ENCODE data around the gene R3HDM4.

The R3HDM4 gene

DNA sequence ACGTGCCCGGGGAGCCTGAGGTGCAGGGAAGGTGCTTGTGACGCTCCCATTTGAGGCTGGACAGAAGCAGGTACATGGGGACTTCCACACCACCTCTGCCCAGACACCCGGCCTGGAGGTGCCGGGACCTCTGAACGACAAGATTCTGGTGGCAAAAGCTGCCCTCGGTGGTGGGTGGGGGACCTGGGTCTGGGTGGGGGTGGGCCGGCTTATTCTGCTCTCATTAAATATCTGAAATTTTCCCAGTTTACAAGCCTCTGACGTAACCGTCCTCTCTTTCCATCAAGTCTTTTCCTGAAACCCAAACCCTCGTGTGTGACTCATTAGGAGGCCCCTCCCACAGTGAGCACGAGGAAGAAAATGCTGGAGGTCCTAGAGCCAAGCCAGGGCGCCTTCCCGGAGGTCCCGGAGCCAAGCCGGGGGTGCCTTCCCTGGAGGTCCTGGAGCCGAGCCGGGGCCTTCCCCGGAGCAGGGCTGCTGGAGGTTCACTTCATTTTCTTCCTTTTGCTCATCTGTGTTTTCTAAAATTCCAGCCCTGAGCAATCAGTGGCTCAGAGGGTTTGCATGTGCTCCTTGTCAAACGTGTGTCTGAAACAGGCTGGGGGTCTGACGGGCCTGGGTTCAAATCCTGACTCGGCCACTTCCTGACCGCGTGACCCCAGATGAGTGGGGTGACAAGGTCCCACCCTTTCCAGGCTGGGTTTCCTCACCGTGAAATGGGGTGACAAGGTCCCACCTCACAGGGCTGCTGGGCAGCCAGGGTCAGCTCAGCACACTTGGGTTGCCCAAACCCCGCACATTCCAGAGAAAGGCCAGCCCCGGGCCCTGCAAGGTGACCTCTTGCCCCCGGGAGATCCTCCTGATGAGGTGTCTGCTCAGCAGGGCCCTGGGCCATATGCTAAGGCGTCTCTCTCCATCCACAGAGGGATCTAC lies 43.5 kb downstream of the R3HDM4 start:
- Histone ChIP-seq H2AFZ (ENCODE audit: low read length) (no peak overlapping the region), H3K4me2 (ENCODE audit: low read depth, low read length, poor library complexity, severe bottlenecking) (no peak overlapping the region), H3K9ac (ENCODE audit: low read depth, low read length, poor library complexity, severe bottlenecking) (no peak overlapping the region), H3K27me3 (ENCODE audit: insufficient read depth, low read length, poor library complexity, severe bottlenecking) (no peaks in the 10 kb centered on the region), H3K36me3 (ENCODE audit: insufficient read depth, low read length) (no peaks in the 10 kb centered on the region; the same call in 1 of the 2 replicates), H3F3A (ENCODE audit: low read depth) (no peaks in the 10 kb centered on the region; the same call in 1 of the 2 replicates), H3K4me1 (ENCODE audit: insufficient read depth, low read length, poor library complexity, severe bottlenecking) (no peaks in the 10 kb centered on the region), H3K9me2 (replicated peaks; ENCODE audit: low read depth, low read length) (no peaks in the 10 kb centered on the region), H3K79me2 (ENCODE audit: insufficient read depth, low read length) (no peaks in the 10 kb centered on the region), H3K4me3 (ENCODE audit: low read length, poor library complexity, severe bottlenecking) (no peak overlapping the region), H4K20me1 (ENCODE audit: insufficient read depth, low read length, poor library complexity, severe bottlenecking) (no peaks in the 10 kb centered on the region), H3K9me3 (ENCODE audit: insufficient read depth, low read depth, low read length) (no peaks in the 10 kb centered on the region)
- TF ChIP-seq, protein P1, sequence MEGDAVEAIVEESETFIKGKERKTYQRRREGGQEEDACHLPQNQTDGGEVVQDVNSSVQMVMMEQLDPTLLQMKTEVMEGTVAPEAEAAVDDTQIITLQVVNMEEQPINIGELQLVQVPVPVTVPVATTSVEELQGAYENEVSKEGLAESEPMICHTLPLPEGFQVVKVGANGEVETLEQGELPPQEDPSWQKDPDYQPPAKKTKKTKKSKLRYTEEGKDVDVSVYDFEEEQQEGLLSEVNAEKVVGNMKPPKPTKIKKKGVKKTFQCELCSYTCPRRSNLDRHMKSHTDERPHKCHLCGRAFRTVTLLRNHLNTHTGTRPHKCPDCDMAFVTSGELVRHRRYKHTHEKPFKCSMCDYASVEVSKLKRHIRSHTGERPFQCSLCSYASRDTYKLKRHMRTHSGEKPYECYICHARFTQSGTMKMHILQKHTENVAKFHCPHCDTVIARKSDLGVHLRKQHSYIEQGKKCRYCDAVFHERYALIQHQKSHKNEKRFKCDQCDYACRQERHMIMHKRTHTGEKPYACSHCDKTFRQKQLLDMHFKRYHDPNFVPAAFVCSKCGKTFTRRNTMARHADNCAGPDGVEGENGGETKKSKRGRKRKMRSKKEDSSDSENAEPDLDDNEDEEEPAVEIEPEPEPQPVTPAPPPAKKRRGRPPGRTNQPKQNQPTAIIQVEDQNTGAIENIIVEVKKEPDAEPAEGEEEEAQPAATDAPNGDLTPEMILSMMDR (conservative IDR thresholded peaks at IDR 0.05; ENCODE audit: low read length), result no peak
- TF ChIP-seq EZH2phosphoT487 (IDR thresholded peaks at IDR 0.05; ENCODE audit: borderline replicate concordance), result no peak

- H3K4me2 ChIP-seq (ENCODE audit: low read depth, low read length, poor library complexity, severe bottlenecking), result no peak overlapping the region
- H3K9ac ChIP-seq (ENCODE audit: low read depth, low read length, poor library complexity, severe bottlenecking), result no peak overlapping the region
- no peaks in the 10 kb centered on the region; the same call in 1 of the 2 replicates for H3F3A ChIP-seq (ENCODE audit: low read depth)
- no peaks in the 10 kb centered on the region for H3K9me2 ChIP-seq (replicated peaks; ENCODE audit: low read depth, low read length)
- H3K79me2 ChIP-seq (ENCODE audit: insufficient read depth, low read length), result no peaks in the 10 kb centered on the region
- H3K36me3 ChIP-seq (ENCODE audit: insufficient read depth, low read length), result no peaks in the 10 kb centered on the region; the same call in 1 of the 2 replicates
- no peaks in the 10 kb centered on the region for H3K4me1 ChIP-seq (ENCODE audit: insufficient read depth, low read length, poor library complexity, severe bottlenecking)
- no peak overlapping the region for H2AFZ ChIP-seq (ENCODE audit: low read length)
- no peaks in the 10 kb centered on the region for H3K9me3 ChIP-seq (ENCODE audit: insufficient read depth, low read depth, low read length)
- no peak overlapping the region for H3K4me3 ChIP-seq (ENCODE audit: low read length, poor library complexity, severe bottlenecking)
- no peaks in the 10 kb centered on the region for H3K27me3 ChIP-seq (ENCODE audit: insufficient read depth, low read length, poor library complexity, severe bottlenecking)
- H4K20me1 ChIP-seq (ENCODE audit: insufficient read depth, low read length, poor library complexity, severe bottlenecking), result no peaks in the 10 kb centered on the region
- TF ChIP-seq EZH2phosphoT487 (IDR thresholded peaks at IDR 0.05; ENCODE audit: borderline replicate concordance), result no peak
- TF ChIP-seq, protein P1 (conservative IDR thresholded peaks at IDR 0.05; ENCODE audit: low read length), result no peak
Observed at GRCh38 chr19:868458-869244, 44.4 kb downstream of the R3HDM4 start.

GRCh38 chr19:867855-868457 lies 45.1 kb downstream of the R3HDM4 start:
- Histone ChIP-seq H3K36me3 (ENCODE audit: insufficient read depth, low read length) (no peaks in the 10 kb centered on the region; the same call in 1 of the 2 replicates), H3F3A (ENCODE audit: low read depth) (no peaks in the 10 kb centered on the region; the same call in 1 of the 2 replicates), H3K9ac (ENCODE audit: low read depth, low read length, poor library complexity, severe bottlenecking) (no peak overlapping the region), H2AFZ (ENCODE audit: low read length) (no peak overlapping the region), H4K20me1 (ENCODE audit: insufficient read depth, low read length, poor library complexity, severe bottlenecking) (no peaks in the 10 kb centered on the region), H3K4me2 (ENCODE audit: low read depth, low read length, poor library complexity, severe bottlenecking) (no peak overlapping the region), H3K27me3 (ENCODE audit: insufficient read depth, low read length, poor library complexity, severe bottlenecking) (no peaks in the 10 kb centered on the region), H3K79me2 (ENCODE audit: insufficient read depth, low read length) (no peaks in the 10 kb centered on the region), H3K4me3 (ENCODE audit: low read length, poor library complexity, severe bottlenecking) (no peak overlapping the region), H3K4me1 (ENCODE audit: insufficient read depth, low read length, poor library complexity, severe bottlenecking) (no peaks in the 10 kb centered on the region), H3K9me3 (ENCODE audit: insufficient read depth, low read depth, low read length) (no peaks in the 10 kb centered on the region), H3K9me2 (replicated peaks; ENCODE audit: low read depth, low read length) (no peaks in the 10 kb centered on the region)
- no peak for TF ChIP-seq EZH2phosphoT487 (IDR thresholded peaks at IDR 0.05; ENCODE audit: borderline replicate concordance)
- TF ChIP-seq, protein P1 (conservative IDR thresholded peaks at IDR 0.05; ENCODE audit: low read length), result no peak

All from Loucy (cell line).